Nephron progenitor cell (in vitro differentiated cells): ENCODE results near the gene MKX.
A peak's percentile ranks its signal among the peaks of the same experiment; 100 is the strongest.

Experiments
- DNase-seq: peaks from one replicate; pipeline ENCODE4 v3.0.0; 2021
- H3K27ac Mint-ChIP-seq: 2 replicates; pipeline ENCODE4 v1.8.0; 2021; ENCODE audit warnings: mild to moderate bottlenecking, moderate library complexity, mixed read lengths
- H3K27me3 Mint-ChIP-seq: 2 replicates; pipeline ENCODE4 v1.8.0; 2021; ENCODE audit warnings: mild to moderate bottlenecking, low read depth, mixed read lengths; ENCODE audit not compliant: poor library complexity
- H3K36me3 Mint-ChIP-seq: 2 replicates; pipeline ENCODE4 v1.8.0; 2021; ENCODE audit warnings: low read depth, mixed read lengths
- H3K4me1 Mint-ChIP-seq: 2 replicates; pipeline ENCODE4 v1.8.0; 2021; ENCODE audit warnings: mixed read lengths
- H3K4me3 Mint-ChIP-seq: 2 replicates; pipeline ENCODE4 v1.8.0; 2021; ENCODE audit warnings: mild to moderate bottlenecking, moderate library complexity, mixed read lengths
- H3K9me3 Mint-ChIP-seq: 2 replicates; pipeline ENCODE4 v1.8.0; 2021; ENCODE audit warnings: mild to moderate bottlenecking, moderate library complexity, mixed read lengths
- TF ChIP-seq, protein P1 (sequence below): fragments of 200-600 bp; sonication (generic); IDR thresholded peaks from 2 replicates; pipeline ENCODE4 v1.5.0; 2021; ENCODE audit warnings: antibody characterized with exemption

The MKX gene

DNA sequence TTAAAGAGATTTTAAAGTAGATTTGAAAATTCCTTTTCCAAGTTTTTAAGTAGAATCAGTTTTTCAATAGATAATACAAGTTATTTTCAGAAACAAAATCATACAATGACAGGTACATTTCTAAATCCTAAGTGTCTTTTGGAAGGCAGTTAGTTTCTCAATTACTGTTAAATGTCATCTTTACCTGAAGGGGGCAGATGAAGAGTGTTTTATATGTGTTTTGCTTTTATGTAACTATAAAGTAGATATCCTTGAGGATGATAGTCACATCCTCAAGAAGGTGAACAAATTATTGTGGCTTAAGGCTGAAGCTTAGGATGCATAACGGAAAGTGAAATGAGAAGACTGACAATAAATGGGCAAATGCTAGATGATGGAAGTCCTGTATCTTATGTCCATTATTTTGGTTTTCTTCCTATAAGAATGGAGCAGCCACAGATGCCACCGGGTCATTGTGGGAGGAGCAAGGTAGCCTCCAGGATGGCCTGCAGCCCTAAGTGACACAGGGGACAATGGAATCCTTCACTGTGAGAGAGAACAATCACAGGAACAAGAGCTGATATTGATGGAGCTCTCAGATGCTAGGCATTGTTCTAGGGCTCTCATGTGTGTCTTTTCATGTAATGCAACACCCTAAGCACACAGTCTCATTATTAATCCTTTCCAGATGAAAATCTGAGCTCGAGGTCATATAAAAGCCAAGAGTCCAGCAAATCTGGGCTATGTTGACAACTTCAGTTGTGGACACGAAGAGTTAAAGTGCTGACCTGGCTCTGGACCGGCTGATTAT is 14.1 kb upstream of the MKX start:
- Mint-ChIP-seq H3K36me3 (no peaks in the 10 kb centered on the region), H3K9me3 (no peaks in the 10 kb centered on the region), H3K27me3 (peaks cover 10% of the 10 kb centered on the region), H3K4me3 (no peak overlapping the region), H3K27ac (no peak overlapping the region), H3K4me1 (no peaks in the 10 kb centered on the region)
- TF ChIP-seq, protein P1, sequence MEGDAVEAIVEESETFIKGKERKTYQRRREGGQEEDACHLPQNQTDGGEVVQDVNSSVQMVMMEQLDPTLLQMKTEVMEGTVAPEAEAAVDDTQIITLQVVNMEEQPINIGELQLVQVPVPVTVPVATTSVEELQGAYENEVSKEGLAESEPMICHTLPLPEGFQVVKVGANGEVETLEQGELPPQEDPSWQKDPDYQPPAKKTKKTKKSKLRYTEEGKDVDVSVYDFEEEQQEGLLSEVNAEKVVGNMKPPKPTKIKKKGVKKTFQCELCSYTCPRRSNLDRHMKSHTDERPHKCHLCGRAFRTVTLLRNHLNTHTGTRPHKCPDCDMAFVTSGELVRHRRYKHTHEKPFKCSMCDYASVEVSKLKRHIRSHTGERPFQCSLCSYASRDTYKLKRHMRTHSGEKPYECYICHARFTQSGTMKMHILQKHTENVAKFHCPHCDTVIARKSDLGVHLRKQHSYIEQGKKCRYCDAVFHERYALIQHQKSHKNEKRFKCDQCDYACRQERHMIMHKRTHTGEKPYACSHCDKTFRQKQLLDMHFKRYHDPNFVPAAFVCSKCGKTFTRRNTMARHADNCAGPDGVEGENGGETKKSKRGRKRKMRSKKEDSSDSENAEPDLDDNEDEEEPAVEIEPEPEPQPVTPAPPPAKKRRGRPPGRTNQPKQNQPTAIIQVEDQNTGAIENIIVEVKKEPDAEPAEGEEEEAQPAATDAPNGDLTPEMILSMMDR, result no peak
- no peak for DNase-seq

DNA sequence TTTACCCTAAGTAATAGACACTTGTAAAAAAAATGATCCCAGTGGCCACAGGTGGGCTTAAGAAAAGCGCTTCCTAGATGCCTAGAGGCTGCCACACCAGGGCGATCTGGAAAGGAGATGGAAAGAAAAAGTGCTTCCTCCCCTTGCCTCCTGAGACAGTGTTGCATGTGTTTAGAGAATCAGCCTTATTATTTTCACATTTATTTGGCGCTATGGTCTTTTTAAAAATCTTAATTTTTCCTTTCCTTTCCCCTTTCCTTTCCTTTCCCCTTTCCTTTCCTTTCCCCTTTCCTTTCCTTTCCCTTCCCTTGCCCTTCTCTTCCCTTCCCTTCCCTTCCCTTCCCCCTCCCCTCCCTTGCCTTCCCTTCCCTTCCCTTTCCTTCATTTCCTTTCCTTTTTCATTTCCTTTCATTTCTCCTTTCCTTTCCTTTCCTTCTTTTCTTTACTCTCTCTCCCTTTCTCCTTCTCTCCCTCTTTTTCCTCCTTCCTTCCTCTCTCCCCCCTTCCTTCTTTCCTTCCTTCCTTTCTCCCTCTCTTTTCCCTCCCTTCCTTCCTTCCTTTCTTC is 7.1 kb upstream of the MKX start:
- Mint-ChIP-seq H3K27me3 (peaks cover 73% of the 10 kb centered on the region), H3K36me3 (no peaks in the 10 kb centered on the region), H3K9me3 (no peaks in the 10 kb centered on the region), H3K4me1 (no peaks in the 10 kb centered on the region), H3K4me3 (no peak overlapping the region), H3K27ac (no peak overlapping the region)
- DNase-seq, result no peak
- TF ChIP-seq, protein P1, result no peak

DNA sequence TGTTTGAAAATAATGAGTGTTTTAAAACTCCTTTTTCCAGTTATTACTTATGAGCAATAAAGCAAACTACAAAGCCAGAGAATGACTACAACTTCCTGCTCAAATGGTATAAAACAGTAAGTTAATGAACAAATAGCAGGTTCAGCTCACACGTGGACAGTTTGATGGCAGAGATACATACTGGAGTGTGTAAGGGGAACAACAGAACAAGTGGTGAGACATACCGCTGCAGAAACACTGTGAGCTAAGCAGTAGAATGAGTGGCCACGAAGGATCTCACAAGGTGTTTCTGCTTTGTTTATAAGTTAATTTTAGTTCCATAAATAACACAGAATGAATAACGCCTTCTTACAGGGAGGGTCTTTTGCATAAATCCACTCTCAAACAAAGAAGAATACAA is 3.0 kb upstream of the MKX start:
- Mint-ChIP-seq H3K36me3 (no peaks in the 10 kb centered on the region), H3K27me3 (peaks cover 100% of the 10 kb centered on the region), H3K4me1 (peaks cover 29% of the 10 kb centered on the region), H3K9me3 (peaks cover 4% of the 10 kb centered on the region), H3K4me3 (no peak overlapping the region), H3K27ac (no peak overlapping the region)
- DNase-seq, result no peak
- TF ChIP-seq, protein P1, result no peak

DNA sequence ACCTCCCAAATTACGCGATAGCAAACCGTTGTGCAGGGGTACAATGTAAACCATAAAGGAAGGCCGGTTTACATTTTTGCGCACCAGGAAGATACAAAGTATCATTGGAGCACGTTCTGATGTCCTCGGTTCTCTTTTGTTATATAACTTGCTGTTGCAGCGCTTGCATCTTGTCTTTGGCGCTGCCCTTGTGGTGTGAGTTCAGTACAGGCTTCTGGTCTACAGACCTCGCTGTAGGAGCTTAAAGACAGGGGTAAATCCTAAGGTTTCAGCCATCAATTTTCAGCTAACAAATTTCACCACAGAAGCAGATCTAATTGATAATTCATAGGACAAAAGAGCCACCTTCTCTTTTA is 1.5 kb upstream of the MKX start:
- H3K27ac Mint-ChIP-seq, result no peak overlapping the region
- H3K36me3 Mint-ChIP-seq, result no peaks in the 10 kb centered on the region
- peaks cover 4% of the 10 kb centered on the region for H3K9me3 Mint-ChIP-seq
- peak overlapping the region; percentile 80 for H3K4me3 Mint-ChIP-seq
- H3K4me1 Mint-ChIP-seq, result peaks cover 30% of the 10 kb centered on the region
- peaks cover 96% of the 10 kb centered on the region for H3K27me3 Mint-ChIP-seq
- TF ChIP-seq, protein P1, result no peak
- DNase-seq, result peak; percentile 10

DNA sequence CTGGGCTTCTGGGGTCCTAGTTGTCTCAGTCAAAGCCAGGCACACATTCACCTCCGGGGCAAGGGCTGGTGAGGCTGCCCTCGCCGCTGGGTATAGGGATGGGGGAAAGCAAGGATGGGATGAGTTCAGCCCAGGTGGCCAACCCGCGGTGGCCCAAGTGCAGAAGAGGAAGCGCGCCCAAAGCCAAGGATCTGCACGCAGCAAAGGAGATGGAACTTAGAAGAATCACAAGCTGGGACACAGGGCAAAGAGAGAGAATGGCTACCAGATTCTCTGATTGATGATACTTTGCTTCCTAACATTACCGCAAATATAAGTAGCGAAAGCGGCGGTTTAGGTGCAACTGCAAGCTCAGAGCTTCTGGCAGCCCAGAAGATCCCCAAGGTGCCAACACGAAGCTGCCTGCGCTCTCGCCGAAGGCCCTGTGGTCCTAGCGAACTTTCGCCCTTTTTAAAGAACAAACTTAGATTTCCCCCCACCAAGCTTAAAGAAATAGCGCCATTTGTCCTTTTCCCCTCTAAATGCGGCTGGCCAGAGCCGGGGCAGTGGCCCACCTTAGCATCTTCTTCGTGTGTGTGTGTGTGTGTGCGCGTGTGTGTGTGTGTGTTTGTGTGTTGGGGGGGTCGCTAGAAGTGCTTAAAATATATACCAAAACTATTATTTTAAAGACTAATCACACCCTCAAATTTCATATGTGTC is 927 bp upstream of the MKX start:
- H3K27me3 Mint-ChIP-seq, result peaks cover 96% of the 10 kb centered on the region
- TF ChIP-seq, protein P1, result no peak
- DNase-seq, result peak; percentile 5
- peaks cover 33% of the 10 kb centered on the region for H3K4me1 Mint-ChIP-seq
- H3K9me3 Mint-ChIP-seq, result peaks cover 4% of the 10 kb centered on the region
- no peak overlapping the region for H3K27ac Mint-ChIP-seq
- no peaks in the 10 kb centered on the region for H3K36me3 Mint-ChIP-seq
- peak overlapping the region; percentile 80 for H3K4me3 Mint-ChIP-seq
